ENCODE results near the gene HOXB7. TPM values are rescaled to one million over a fixed set of nuclear protein-coding genes. Genes with fewer than 3 reads are reported as not detected.

HOXB7 gene
- total RNA-seq, 1 experiment from 2014 or later = not detected

DNA sequence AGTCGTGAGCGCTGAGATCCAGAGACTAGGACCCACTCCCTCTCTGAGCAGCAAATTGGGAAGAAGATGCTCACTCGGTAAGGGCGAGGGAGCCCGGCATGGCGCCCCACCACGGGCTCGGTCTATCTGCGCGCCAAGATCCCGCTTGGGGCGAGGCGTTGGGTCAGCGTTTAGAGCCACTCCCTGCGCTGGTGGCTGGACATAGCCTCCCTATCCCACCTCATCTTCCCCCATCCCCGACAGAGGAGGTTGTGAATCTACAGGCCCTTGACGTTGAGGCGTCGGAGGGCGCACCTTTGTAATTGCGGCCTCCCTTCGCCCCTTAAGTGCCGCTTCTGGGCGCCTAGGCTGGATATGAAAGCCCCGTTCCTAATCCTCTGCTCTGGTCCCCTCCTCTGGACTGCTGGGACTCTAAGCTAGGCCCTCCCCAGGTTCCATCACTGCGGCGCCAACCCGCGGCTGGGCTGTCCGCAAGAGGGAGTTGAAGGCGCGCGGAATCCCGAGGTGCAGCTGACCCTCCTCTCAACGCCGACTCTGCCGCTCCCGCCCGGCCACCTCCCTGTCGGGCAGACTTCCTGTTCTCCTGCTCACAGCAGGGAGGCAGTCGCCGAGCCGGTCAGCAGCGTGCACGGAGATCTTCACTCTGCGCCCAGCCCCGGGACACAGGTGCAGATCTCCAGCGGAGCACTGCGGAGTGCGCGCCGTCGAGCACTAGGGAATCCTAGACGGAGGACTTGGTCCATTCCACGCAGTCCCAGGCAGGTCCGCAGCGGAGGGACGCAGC lies 31.4 kb upstream of the HOXB7 start:
- H3K27me3 Mint-ChIP-seq (ENCODE audit: low read depth) = peaks cover 100% of the 10 kb centered on the region; the same call in 1 of the 2 replicates
- H3K27ac Mint-ChIP-seq = no peak overlapping the region
- ATAC-seq (peak; percentile 68), DNase-seq (ENCODE audit: low spot score) (peak; percentile 80)
- H3K4me3 Mint-ChIP-seq = peak overlapping the region; percentile 56
- H3K4me1 Mint-ChIP-seq = peaks cover 25% of the 10 kb centered on the region
- no peak for TF ChIP-seq SP1 (CRISPR knock-in tag; conservative IDR thresholded peaks at IDR 0.05)
- 0 out of 2 replicates have a peak, but pooled peaks have one; percentile 33 for TF ChIP-seq CREM (CRISPR knock-in tag; IDR thresholded peaks at IDR 0.05)
- TF ChIP-seq, protein P1, sequence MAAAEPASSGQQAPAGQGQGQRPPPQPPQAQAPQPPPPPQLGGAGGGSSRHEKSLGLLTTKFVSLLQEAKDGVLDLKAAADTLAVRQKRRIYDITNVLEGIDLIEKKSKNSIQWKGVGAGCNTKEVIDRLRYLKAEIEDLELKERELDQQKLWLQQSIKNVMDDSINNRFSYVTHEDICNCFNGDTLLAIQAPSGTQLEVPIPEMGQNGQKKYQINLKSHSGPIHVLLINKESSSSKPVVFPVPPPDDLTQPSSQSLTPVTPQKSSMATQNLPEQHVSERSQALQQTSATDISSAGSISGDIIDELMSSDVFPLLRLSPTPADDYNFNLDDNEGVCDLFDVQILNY (CRISPR knock-in tag; IDR thresholded peaks at IDR 0.05) = peak; percentile 36; the same call in 1 of the 2 replicates
- TF ChIP-seq NFE2L1 (CRISPR knock-in tag; IDR thresholded peaks at IDR 0.05) = no peak
- ChIA-PET CTCF (interaction anchor here (0.9 to 3.4 kb wide), 10 partner anchors 10 to 237 kb away, joined by 3 to 19 read pairs (median 6); partner anchors contain the start of gene HOXB9), POLR2A (no interaction called here)
- no peaks in the 10 kb centered on the region for H3K36me3 Mint-ChIP-seq
- no peaks in the 10 kb centered on the region for H3K9me3 Mint-ChIP-seq

DNA sequence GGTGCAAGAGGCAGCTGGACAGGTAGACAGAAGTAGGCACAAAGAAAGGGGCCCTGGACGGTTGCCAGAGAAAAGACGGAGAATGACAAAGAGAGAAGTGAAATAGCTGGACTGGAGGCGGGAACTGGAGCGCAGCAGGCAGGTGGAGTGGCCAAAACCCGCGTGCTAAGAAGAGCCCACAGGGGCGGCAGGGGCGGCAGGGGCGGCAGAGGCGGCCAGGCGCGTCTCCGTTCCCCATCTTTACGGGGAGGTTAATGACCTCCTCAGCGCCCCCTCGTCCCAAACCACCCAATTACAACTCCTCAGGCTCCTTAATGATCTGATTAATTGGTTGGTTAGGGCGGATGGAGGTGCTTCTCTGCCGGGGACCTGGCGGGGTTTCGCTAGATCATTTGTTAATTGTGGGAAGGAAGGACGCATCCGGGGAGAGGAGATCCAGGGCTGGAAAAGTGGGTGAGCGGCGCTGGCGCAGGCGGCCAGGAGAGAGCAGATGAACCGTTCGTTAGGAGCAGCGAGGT lies 30.8 kb upstream of the HOXB7 start:
- H3K27ac Mint-ChIP-seq = no peak overlapping the region
- H3K36me3 Mint-ChIP-seq = no peaks in the 10 kb centered on the region
- ChIA-PET CTCF (interaction anchor here (0.9 to 3.4 kb wide), 8 partner anchors 9 to 237 kb away, joined by 3 to 19 read pairs (median 7); no protein-coding TSS in a partner anchor), POLR2A (no interaction called here)
- H3K27me3 Mint-ChIP-seq (ENCODE audit: low read depth) = peaks cover 100% of the 10 kb centered on the region; the same call in 1 of the 2 replicates
- ATAC-seq = peak; percentile 28
- TF ChIP-seq NR2C2 (CRISPR knock-in tag; IDR thresholded peaks at IDR 0.05) (no peak), HMGA2 (CRISPR knock-in tag; IDR thresholded peaks at IDR 0.05) (no peak)
- TF ChIP-seq, protein P2, sequence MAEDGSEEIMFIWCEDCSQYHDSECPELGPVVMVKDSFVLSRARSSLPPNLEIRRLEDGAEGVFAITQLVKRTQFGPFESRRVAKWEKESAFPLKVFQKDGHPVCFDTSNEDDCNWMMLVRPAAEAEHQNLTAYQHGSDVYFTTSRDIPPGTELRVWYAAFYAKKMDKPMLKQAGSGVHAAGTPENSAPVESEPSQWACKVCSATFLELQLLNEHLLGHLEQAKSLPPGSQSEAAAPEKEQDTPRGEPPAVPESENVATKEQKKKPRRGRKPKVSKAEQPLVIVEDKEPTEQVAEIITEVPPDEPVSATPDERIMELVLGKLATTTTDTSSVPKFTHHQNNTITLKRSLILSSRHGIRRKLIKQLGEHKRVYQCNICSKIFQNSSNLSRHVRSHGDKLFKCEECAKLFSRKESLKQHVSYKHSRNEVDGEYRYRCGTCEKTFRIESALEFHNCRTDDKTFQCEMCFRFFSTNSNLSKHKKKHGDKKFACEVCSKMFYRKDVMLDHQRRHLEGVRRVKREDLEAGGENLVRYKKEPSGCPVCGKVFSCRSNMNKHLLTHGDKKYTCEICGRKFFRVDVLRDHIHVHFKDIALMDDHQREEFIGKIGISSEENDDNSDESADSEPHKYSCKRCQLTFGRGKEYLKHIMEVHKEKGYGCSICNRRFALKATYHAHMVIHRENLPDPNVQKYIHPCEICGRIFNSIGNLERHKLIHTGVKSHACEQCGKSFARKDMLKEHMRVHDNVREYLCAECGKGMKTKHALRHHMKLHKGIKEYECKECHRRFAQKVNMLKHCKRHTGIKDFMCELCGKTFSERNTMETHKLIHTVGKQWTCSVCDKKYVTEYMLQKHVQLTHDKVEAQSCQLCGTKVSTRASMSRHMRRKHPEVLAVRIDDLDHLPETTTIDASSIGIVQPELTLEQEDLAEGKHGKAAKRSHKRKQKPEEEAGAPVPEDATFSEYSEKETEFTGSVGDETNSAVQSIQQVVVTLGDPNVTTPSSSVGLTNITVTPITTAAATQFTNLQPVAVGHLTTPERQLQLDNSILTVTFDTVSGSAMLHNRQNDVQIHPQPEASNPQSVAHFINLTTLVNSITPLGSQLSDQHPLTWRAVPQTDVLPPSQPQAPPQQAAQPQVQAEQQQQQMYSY (CRISPR knock-in tag; IDR thresholded peaks at IDR 0.05) = peak; percentile 75
- peak; percentile 61 for DNase-seq (ENCODE audit: low spot score)
- H3K9me3 Mint-ChIP-seq = no peaks in the 10 kb centered on the region
- peak overlapping the region; percentile 56 for H3K4me3 Mint-ChIP-seq
- peaks cover 29% of the 10 kb centered on the region for H3K4me1 Mint-ChIP-seq

DNA sequence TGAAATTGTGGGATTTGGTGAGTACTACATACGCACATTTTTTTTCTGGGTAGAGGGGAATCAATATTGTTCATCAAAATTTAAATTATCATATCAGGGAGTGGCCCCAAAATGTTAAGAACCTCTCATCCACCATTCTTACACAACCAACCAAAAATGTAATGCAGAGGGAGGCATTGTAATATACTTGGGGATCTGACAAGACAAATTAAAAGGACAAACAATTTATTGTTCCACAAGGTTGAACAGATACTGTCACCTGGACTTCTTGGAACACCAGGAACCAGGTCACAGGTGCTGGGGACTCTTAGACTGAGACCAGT lies 30.0 kb upstream of the HOXB7 start:
- H3K4me3 Mint-ChIP-seq = no peak overlapping the region
- no peaks in the 10 kb centered on the region for H3K9me3 Mint-ChIP-seq
- H3K27ac Mint-ChIP-seq = no peak overlapping the region
- POLR2A ChIA-PET = no interaction called here
- H3K36me3 Mint-ChIP-seq = no peaks in the 10 kb centered on the region
- DNase-seq (ENCODE audit: low spot score) (no peak), ATAC-seq (no peak)
- no peak for TF ChIP-seq EMX1 (CRISPR knock-in tag; IDR thresholded peaks at IDR 0.05)
- TF ChIP-seq ZNF232 (CRISPR knock-in tag; IDR thresholded peaks at IDR 0.05) = no peak
- TF ChIP-seq, protein P3, sequence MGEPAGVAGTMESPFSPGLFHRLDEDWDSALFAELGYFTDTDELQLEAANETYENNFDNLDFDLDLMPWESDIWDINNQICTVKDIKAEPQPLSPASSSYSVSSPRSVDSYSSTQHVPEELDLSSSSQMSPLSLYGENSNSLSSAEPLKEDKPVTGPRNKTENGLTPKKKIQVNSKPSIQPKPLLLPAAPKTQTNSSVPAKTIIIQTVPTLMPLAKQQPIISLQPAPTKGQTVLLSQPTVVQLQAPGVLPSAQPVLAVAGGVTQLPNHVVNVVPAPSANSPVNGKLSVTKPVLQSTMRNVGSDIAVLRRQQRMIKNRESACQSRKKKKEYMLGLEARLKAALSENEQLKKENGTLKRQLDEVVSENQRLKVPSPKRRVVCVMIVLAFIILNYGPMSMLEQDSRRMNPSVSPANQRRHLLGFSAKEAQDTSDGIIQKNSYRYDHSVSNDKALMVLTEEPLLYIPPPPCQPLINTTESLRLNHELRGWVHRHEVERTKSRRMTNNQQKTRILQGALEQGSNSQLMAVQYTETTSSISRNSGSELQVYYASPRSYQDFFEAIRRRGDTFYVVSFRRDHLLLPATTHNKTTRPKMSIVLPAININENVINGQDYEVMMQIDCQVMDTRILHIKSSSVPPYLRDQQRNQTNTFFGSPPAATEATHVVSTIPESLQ (CRISPR knock-in tag; IDR thresholded peaks at IDR 0.05) = no peak
- TF ChIP-seq, protein P1 (CRISPR knock-in tag; IDR thresholded peaks at IDR 0.05) = no peak
- TF ChIP-seq, protein P4, sequence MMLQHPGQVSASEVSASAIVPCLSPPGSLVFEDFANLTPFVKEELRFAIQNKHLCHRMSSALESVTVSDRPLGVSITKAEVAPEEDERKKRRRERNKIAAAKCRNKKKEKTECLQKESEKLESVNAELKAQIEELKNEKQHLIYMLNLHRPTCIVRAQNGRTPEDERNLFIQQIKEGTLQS (CRISPR knock-in tag; conservative IDR thresholded peaks at IDR 0.05) = no peak
- TF ChIP-seq SP1 (CRISPR knock-in tag; conservative IDR thresholded peaks at IDR 0.05) = no peak
- no peak for TF ChIP-seq PRRX2 (CRISPR knock-in tag; IDR thresholded peaks at IDR 0.05)
- no peak for TF ChIP-seq HMGA2 (CRISPR knock-in tag; IDR thresholded peaks at IDR 0.05)
- no peak for TF ChIP-seq NR2C2 (CRISPR knock-in tag; IDR thresholded peaks at IDR 0.05)
- peaks cover 26% of the 10 kb centered on the region for H3K4me1 Mint-ChIP-seq
- peaks cover 100% of the 10 kb centered on the region; the same call in 1 of the 2 replicates for H3K27me3 Mint-ChIP-seq (ENCODE audit: low read depth)
- CTCF ChIA-PET = interaction anchor here (0.6 to 3.4 kb wide), 6 partner anchors 9 to 238 kb away, joined by 3 to 19 read pairs (median 4); no protein-coding TSS in a partner anchor
